MCF 10A (cell line): Measurements from ENCODE around the gene PPDPF. TPM values are rescaled to one million over a fixed set of nuclear protein-coding genes. Genes with fewer than 3 reads are reported as not detected.
"Not testable (repeated sequence)": the region's sequence is repeated elsewhere in the genome, so short reads cannot be mapped to it uniquely, and the experiment has no call there.

ENCODE experiments used
- BruUV-seq: library from RNA; stranded (reverse); fragments of 400-500 nt; replicated peaks from 2 replicates; lab custom pipeline; 2021; lab: Mats Ljungman, UMichigan
- CTCF ChIA-PET: fragments of 300-600 bp; sonication (Branson Sonifier 250); formaldehyde crosslinking; extraction: SDS; loops from one replicate; lab custom pipeline; 2021; ENCODE audit warnings: antibody characterized with exemption, inconsistent platforms; lab: Yijun Ruan, JAX
- POLR2A ChIA-PET: fragments of 300-600, 350-650 bp; sonication (Branson Sonifier 250); formaldehyde crosslinking; extraction: SDS; loops from one replicate; lab custom pipeline; 2020; ENCODE audit warnings: antibody characterized with exemption, inconsistent platforms; lab: Yijun Ruan, JAX
- DNase-seq: peaks from one replicate; pipeline ENCODE4 v3.0.0-alpha.2; 2018; ENCODE audit not compliant: unreplicated experiment
- H3K27ac Mint-ChIP-seq: one replicate; pipeline ENCODE4 v1.8.0; 2022; ENCODE audit warnings: mild to moderate bottlenecking, low read depth, mixed read lengths; ENCODE audit not compliant: unreplicated experiment
- H3K27me3 Mint-ChIP-seq: one replicate; pipeline ENCODE4 v1.8.0; 2022; ENCODE audit warnings: mixed read lengths; ENCODE audit not compliant: insufficient read depth, unreplicated experiment
- H3K36me3 Mint-ChIP-seq: one replicate; pipeline ENCODE4 v1.8.0; 2022; ENCODE audit warnings: mild to moderate bottlenecking, moderate library complexity, mixed read lengths; ENCODE audit not compliant: insufficient read depth, unreplicated experiment
- H3K4me1 Mint-ChIP-seq: one replicate; pipeline ENCODE4 v1.8.0; 2022; ENCODE audit warnings: mixed read lengths; ENCODE audit not compliant: insufficient read depth, unreplicated experiment
- H3K4me3 Mint-ChIP-seq: one replicate; pipeline ENCODE4 v1.8.0; 2022; ENCODE audit warnings: mild to moderate bottlenecking, moderate library complexity, mixed read lengths; ENCODE audit not compliant: unreplicated experiment
- H3K9me3 Mint-ChIP-seq: one replicate; pipeline ENCODE4 v1.8.0; 2022; ENCODE audit warnings: mixed read lengths; ENCODE audit not compliant: unreplicated experiment
- CTCF ChIP-seq: fragments of 200-600 bp; IDR thresholded peaks from one replicate; pipeline ENCODE4 v1.8.0; 2022; ENCODE audit warnings: antibody characterized with exemption, mild to moderate bottlenecking; ENCODE audit not compliant: unreplicated experiment
- intact Hi-C: fragments of 100-400 bp; cut with micrococcal nuclease; formaldehyde crosslinking; loops from 2 replicates; pipeline ENCODE4 v1.14.1; 2022
- total RNA-seq: library from RNA; stranded (reverse); gene quantifications from 2 replicates; pipeline ENCODE4 v1.2.3, GENCODE V29; 2022

The PPDPF gene
- total RNA-seq, 1 experiment from 2014 or later: 315 TPM

DNA sequence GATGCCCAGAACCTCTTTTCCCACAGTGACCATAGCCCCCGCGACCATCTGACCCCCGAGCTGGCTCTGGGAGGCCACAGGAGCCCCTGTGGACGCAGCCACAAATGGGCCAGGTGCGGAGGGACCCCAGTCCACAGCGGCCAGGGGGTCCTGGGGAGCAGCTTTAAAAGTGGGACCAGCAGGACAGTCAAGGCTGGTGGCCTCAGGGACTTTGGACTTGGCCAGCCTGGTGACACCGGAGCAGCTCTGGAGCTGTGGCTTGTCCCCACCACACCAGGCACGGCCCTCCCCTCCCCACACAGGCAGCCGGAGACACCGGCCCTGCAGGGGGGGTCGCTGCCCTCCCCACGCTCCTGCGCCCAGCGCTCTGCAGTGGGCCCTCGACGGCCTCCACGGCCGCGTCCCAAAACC lies 36.9 kb downstream of the PPDPF start:
- no peaks in the 10 kb centered on the region for H3K27me3 Mint-ChIP-seq
- no peaks in the 10 kb centered on the region for H3K4me1 Mint-ChIP-seq
- no peak overlapping the region for H3K4me3 Mint-ChIP-seq
- H3K27ac Mint-ChIP-seq: no peak overlapping the region
- intact Hi-C loops: no loop called here
- ChIA-PET POLR2A (no interaction called here), CTCF (interaction anchor here (0.6 to 0.8 kb wide), 2 partner anchors 20 to 21 kb away, joined by 4 to 5 read pairs; partner anchors contain the start of gene PTK6)
- no peaks in the 10 kb centered on the region for H3K36me3 Mint-ChIP-seq
- no peaks in the 10 kb centered on the region for H3K9me3 Mint-ChIP-seq
- TF ChIP-seq CTCF: no peak
- DNase-seq: no peak
- no TSS peak for BruUV-seq

DNA sequence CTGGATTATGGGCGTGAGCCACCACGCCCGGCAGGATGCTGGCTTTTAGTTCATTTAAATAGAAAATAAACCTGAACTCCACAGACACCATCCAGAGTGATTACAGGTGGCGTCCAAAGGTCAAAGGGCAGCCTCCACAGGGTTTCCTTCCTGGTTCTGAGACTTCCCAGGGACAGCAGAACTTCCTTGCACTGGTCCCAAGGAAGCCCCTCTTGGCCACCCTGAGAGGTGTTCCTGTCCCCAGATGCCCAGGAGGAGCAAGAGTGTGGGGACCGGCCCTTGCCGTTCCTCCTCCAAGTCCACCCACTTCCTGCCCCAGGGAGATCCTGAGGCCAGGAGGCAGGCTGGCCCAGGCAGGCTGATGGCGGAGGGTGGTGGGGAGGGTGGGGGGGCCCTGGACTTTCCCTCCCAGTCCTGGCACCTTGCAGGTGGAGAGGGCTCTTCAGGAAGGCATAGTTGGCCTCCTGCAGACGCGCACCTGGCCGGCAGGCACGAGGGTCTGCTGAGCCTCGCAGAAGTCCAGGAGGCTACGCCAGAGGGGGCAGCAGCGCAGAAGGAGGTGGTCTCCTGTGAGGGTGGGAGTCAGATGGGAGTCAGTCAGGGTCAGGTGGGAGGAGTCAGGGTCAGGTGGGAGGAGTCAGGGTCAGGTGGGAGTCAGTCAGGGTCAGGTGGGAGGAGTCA lies 38.4 kb downstream of the PPDPF start:
- Mint-ChIP-seq H3K4me3 (no peak overlapping the region), H3K9me3 (no peaks in the 10 kb centered on the region)
- POLR2A ChIA-PET: no interaction called here

DNA sequence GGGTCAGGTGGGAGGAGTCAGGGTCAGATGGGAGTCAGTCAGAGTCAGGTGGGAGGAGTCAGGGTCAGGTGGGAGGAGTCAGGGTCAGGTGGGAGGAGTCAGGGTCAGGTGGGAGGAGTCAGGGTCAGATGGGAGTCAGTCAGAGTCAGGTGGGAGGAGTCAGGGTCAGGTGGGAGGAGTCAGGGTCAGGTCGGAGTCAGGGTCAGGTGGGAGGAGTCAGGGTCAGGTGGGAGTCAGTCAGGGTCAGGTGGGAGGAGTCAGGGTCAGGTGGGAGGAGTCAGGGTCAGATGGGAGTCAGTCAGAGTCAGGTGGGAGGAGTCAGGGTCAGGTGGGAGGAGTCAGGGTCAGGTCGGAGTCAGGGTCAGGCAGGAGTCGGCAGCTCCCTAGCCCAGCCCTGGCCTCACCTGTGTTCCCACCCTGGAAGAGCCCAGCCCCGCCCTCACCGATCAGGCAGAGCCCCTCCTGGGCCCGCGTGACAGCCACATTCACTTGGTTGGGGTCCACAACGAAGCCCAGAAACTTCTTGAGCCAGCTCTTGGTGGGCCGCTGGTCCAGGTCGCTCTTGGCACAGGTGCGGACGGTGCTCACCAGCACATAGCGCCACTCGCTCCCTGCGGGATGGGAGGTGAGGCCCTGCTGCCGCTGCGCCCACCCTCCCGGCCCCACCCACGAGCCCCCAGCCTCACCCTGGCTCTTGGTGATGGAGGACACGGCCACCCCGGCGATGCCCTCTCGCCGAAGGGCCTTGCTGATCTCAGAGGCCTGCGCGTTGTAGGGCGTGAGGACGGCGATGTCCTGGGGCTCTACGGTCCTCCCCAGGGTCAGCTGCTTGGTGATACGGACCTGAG lies 39.1 kb downstream of the PPDPF start:
- H3K9me3 Mint-ChIP-seq, H3K4me1 Mint-ChIP-seq, H3K27ac Mint-ChIP-seq, POLR2A ChIA-PET, H3K4me3 Mint-ChIP-seq, DNase-seq, intact Hi-C loops, BruUV-seq, H3K27me3 Mint-ChIP-seq, H3K36me3 Mint-ChIP-seq: not testable (repeated sequence)
- CTCF ChIA-PET: interaction anchor here (0.6 kb wide), 1 partner anchor 22 kb away, joined by 3 read pairs; no protein-coding TSS in a partner anchor

More for the DNA sequence above, 38.4 kb downstream of the PPDPF start:
- intact Hi-C loops: no loop called here
- DNase-seq: no peak
- H3K36me3 Mint-ChIP-seq: no peaks in the 10 kb centered on the region
- H3K4me1 Mint-ChIP-seq: no peaks in the 10 kb centered on the region
- no peak overlapping the region for H3K27ac Mint-ChIP-seq
- TF ChIP-seq CTCF: no peak
- BruUV-seq: no TSS peak
- CTCF ChIA-PET: interaction anchor here (0.9 kb wide), 1 partner anchor 227 kb away, joined by 3 read pairs; no protein-coding TSS in a partner anchor
- no peaks in the 10 kb centered on the region for H3K27me3 Mint-ChIP-seq

DNA sequence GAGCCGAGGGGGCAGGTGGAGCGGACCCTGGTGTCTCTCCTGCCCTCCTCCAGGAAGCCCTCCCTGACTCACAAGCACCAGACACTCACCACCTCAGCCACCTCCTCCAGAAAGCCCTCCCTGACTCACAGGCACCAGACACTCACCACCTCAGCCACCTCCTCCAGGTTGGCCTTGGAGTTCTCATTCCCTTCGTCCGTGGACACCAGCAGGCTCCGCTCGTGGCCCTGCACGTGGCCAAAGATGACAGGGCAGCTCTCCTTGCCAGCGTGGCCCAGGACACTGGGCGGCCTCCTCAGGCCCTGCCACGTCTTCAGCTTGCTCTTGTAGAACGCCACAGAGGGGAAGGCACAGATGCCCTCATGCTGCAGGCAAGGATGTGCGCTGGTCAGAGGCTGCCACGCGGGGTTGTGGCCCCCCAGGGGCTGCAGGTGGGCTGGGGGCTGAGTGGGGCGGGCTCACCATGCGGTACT lies 39.8 kb downstream of the PPDPF start:
- no TSS peak for BruUV-seq
- intact Hi-C loops: no loop called here
- Mint-ChIP-seq H3K27ac (no peak overlapping the region), H3K27me3 (no peaks in the 10 kb centered on the region), H3K4me1 (no peaks in the 10 kb centered on the region), H3K9me3 (no peaks in the 10 kb centered on the region), H3K4me3 (no peak overlapping the region), H3K36me3 (no peaks in the 10 kb centered on the region)
- POLR2A ChIA-PET: interaction anchor here (0.6 kb wide), 1 partner anchor 305 kb away, joined by 3 read pairs; no protein-coding TSS in a partner anchor
- CTCF ChIA-PET: interaction anchor here (0.6 kb wide), 1 partner anchor 23 kb away, joined by 3 read pairs; no protein-coding TSS in a partner anchor
- no peak for TF ChIP-seq CTCF
- DNase-seq: no peak
